NCI-H460 (cell line): Measurements from ENCODE around the gene TIMM22. TPM values are rescaled to one million over a fixed set of nuclear protein-coding genes. Genes with fewer than 3 reads are reported as not detected.

Experiments
- DNase-seq: peaks from one replicate; pipeline ENCODE4 v3.0.0-alpha.2; 2016; ENCODE audit warnings: low read depth; ENCODE audit errors: extremely low read depth
- total RNA-seq: library from RNA; depleted of rRNA; stranded (reverse); fragments of >200 nt; shearing (Covaris generic); gene quantifications from 2 replicates; pipeline ENCODE4 v1.2.3, GENCODE V29; 2014

The TIMM22 gene
- total RNA-seq, 1 experiment from 2014 or later, result 18.5 TPM

- DNase-seq, result no peak
Observed at GRCh38 chr17:1012823-1013728, 16.1 kb downstream of the TIMM22 start.

- no peak for DNase-seq
Observed at GRCh38 chr17:1013729-1014090, 16.8 kb downstream of the TIMM22 start.

- DNase-seq, result no peak
Observed at GRCh38 chr17:1018547-1018946, 21.6 kb downstream of the TIMM22 start.

GRCh38 chr17:1019451-1019850, 22.5 kb downstream of the TIMM22 start:
- no peak for DNase-seq

- DNase-seq, result no peak
Observed at GRCh38 chr17:1021147-1021546, 24.2 kb downstream of the TIMM22 start.

- DNase-seq, result no peak
Observed at GRCh38 chr17:1022278-1023024, 25.5 kb downstream of the TIMM22 start.

GRCh38 chr17:1024076-1024475, 27.1 kb downstream of the TIMM22 start:
- no peak for DNase-seq

GRCh38 chr17:1025733-1026598, 29.0 kb downstream of the TIMM22 start:
- DNase-seq, result no peak

GRCh38 chr17:1026599-1026975, 29.7 kb downstream of the TIMM22 start:
- DNase-seq, result no peak

- no peak for DNase-seq
Observed at GRCh38 chr17:1027044-1027443, 30.1 kb downstream of the TIMM22 start.

GRCh38 chr17:1029196-1029921, 32.4 kb downstream of the TIMM22 start:
- no peak for DNase-seq

GRCh38 chr17:1029922-1030644, 33.2 kb downstream of the TIMM22 start:
- no peak for DNase-seq

- DNase-seq, result no peak
Observed at GRCh38 chr17:1030684-1031532, 34.0 kb downstream of the TIMM22 start.

GRCh38 chr17:1031711-1032110, 34.8 kb downstream of the TIMM22 start:
- no peak for DNase-seq

- no peak for DNase-seq
Observed at GRCh38 chr17:1032391-1032790, 35.5 kb downstream of the TIMM22 start.

- no peak for DNase-seq
Observed at GRCh38 chr17:1033503-1033902, 36.6 kb downstream of the TIMM22 start.

GRCh38 chr17:1034652-1035210, 37.8 kb downstream of the TIMM22 start:
- DNase-seq, result no peak

GRCh38 chr17:1035546-1036170, 38.7 kb downstream of the TIMM22 start:
- no peak for DNase-seq
